Muscle of leg (tissue), 11 donors: ENCODE data around the gene PIAS1. TPM values are rescaled to one million over a fixed set of nuclear protein-coding genes. Genes with fewer than 3 reads are reported as not detected.
"Not testable (repeated sequence)": the region's sequence is repeated elsewhere in the genome, so short reads cannot be mapped to it uniquely, and the experiment has no call there.

Experiments
- DNase-seq: peaks from one replicate; pipeline ENCODE4 v3.0.0; 2013
- H3K27ac ChIP-seq: one replicate; pipeline ENCODE4 v1.5.1; 2013; ENCODE audit warnings: mild to moderate bottlenecking, low read length, control low read depth
- H3K27me3 ChIP-seq: one replicate; pipeline ENCODE4 v1.6.1; 2013; ENCODE audit warnings: low read length; ENCODE audit not compliant: control insufficient read depth, insufficient read depth
- H3K36me3 ChIP-seq: one replicate; pipeline ENCODE4 v1.6.1; 2013; ENCODE audit warnings: low read length; ENCODE audit not compliant: control insufficient read depth, insufficient read depth
- H3K4me1 ChIP-seq: one replicate; pipeline ENCODE4 v1.6.1; 2013; ENCODE audit warnings: low read length; ENCODE audit not compliant: control insufficient read depth, insufficient read depth
- H3K4me3 ChIP-seq: one replicate; pipeline ENCODE4 v1.5.1; 2013; ENCODE audit warnings: low read length, control low read depth
- H3K9me3 ChIP-seq: replicated peaks from 2 replicates; pipeline ENCODE4 v1.6.1; 2013; ENCODE audit warnings: low read depth, low read length; ENCODE audit not compliant: control insufficient read depth
- WGBS: methylation state at CpG from one replicate; pipeline ENCODE4 v1.1.5; 2013; ENCODE audit warnings: missing lambda C conversion rate; ENCODE audit not compliant: insufficient coverage; 5-methylcytosine and 5-hydroxymethylcytosine counted together
- polyA plus RNA-seq, 8 donors: library from polyadenylated mRNA; unstranded; fragments of 120-200 nt; gene quantifications; one replicate each; pipeline versions ENCODE4 v1.2.1 to v1.2.3, GENCODE V29; 2013; ENCODE audit warnings: inconsistent platforms in 1 of 8, low replicate concordance in 1 of 8; ENCODE audit not compliant: insufficient read length in 8 of 8, insufficient read depth in 1 of 8
- total RNA-seq: library from RNA; stranded (reverse); fragments of 120-200 nt; gene quantifications from one replicate; pipeline ENCODE4 v1.2.4, GENCODE V29; 2013

Gene PIAS1
- total and polyA plus RNA-seq, 9 donors, result 18.8 to 31.9 (median 24.2) TPM

DNA sequence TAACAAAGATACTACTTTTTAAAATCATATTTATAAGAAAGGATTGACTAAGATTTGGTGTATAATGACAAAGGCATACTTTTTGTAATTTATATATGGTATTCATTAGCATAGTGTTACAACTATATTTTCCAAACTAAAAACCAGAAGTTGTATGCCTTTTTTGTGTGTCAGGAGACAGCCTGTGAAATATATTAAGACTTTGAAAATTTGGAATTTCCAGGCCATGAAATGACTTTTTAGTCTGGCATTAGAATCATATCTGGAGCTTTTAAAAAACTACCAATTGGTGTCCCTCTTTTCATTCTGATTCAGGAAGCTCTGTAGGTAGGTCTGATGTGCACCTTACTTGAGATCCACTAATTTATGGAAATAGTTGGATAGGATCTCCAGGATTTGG is 109.1 kb downstream of the PIAS1 start:
- no peaks in the 10 kb centered on the region for H3K27me3 ChIP-seq
- H3K36me3 ChIP-seq, result peaks cover 12% of the 10 kb centered on the region
- no peak overlapping the region for H3K27ac ChIP-seq
- no peaks in the 10 kb centered on the region for H3K4me1 ChIP-seq
- H3K4me3 ChIP-seq, result no peak overlapping the region
- DNase-seq, result peak; percentile 61
- no peaks in the 10 kb centered on the region for H3K9me3 ChIP-seq

DNA sequence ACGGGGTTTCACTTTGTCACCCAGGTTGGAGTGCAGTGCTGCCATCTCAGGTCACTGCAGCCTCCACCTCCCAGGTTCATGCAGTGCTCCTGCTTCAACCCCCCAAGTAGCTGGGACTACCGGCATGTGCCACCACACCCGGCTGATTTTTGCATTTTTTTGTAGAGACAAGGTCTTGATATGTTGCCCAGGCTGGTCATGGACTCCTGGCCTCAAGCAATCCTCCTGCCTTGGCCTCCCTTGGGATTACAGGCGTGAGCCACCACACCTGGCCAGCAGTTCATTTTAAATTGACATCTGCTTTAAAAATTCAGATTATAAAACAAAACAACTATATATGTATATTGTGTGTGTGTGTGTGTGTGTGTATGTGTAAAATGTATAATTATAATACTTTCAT is 112.7 kb downstream of the PIAS1 start:
- no peak for DNase-seq
- Histone ChIP-seq H3K4me1 (no peaks in the 10 kb centered on the region), H3K36me3 (peaks cover 8% of the 10 kb centered on the region), H3K4me3 (no peak overlapping the region), H3K9me3 (no peaks in the 10 kb centered on the region), H3K27me3 (no peaks in the 10 kb centered on the region), H3K27ac (no peak overlapping the region)
- WGBS, result 89% methylated on average over 1 of the region's 4 CpGs

DNA sequence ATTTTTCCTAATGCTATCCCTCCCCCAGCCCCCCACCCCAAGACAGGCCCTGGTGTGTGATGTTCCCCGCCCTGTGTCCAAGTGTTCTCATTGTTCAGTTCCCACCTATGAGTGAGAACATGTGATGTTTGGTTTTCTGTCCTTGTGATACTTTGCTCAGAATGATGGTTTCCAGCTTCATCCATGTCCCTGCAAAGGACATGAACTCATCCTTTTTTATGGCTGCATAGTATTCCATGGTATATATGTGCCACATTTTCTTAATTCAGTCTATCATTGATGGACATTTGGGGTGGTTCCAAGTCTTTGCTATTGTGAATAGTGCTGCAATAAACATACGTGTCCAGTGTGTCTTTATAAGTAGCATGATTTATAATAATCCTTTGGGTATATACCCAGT is 117.9 kb downstream of the PIAS1 start:
- not testable (repeated sequence) for DNase-seq, H3K27me3 ChIP-seq, H3K27ac ChIP-seq, H3K4me1 ChIP-seq, H3K4me3 ChIP-seq, H3K36me3 ChIP-seq, H3K9me3 ChIP-seq
- WGBS, result no CpG with 5 or more reads among the region's 2 CpGs

DNA sequence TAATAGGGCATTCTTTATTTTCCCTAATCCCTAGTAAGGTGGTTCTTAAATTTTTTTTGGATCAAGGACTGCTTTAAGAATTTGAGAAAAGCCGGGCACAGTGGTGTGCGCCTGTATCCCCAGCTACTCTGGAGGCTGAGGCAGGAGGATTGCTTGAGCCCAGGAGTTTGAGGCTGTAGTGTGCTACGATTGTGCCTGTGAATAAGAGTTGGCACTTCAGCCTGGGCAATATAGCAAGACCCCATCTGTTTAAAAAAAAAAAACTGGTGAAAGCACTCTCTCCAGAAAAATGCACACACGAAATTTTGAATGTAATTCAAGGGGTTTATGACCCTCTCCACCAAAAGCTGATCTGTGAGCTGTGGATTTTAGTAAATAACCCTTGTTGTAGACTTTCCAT is 119.0 kb downstream of the PIAS1 start:
- Histone ChIP-seq H3K27ac (no peak overlapping the region), H3K36me3 (peaks cover 11% of the 10 kb centered on the region), H3K27me3 (no peaks in the 10 kb centered on the region)

DNA sequence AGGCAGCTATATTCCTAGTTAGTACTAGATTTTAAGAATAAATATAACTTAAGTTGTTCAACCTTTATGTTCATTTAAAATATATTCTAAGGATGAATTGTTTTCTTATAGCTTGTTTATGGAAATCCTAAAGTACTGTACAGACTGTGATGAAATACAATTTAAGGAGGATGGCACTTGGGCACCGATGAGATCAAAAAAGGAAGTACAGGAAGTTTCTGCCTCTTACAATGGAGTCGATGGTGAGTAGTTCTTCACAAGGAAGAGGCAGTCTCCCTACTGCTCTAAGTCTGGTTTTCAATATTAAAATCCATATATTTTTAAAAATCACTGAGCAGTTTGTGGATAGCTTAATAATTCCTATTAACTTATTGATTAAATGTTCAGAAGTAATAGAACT is 121.4 kb downstream of the PIAS1 start:
- H3K9me3 ChIP-seq, result no peaks in the 10 kb centered on the region
- WGBS, result no CpG with 5 or more reads among the region's 2 CpGs
- DNase-seq, result no peak
- H3K36me3 ChIP-seq, result peaks cover 11% of the 10 kb centered on the region
- H3K27ac ChIP-seq, result no peak overlapping the region
- H3K27me3 ChIP-seq, result no peaks in the 10 kb centered on the region
- no peak overlapping the region for H3K4me3 ChIP-seq
- no peaks in the 10 kb centered on the region for H3K4me1 ChIP-seq

More for the DNA sequence above, 119.0 kb downstream of the PIAS1 start:
- Histone ChIP-seq H3K9me3 (no peaks in the 10 kb centered on the region), H3K4me1 (no peaks in the 10 kb centered on the region), H3K4me3 (no peak overlapping the region)
- no peak for DNase-seq
- WGBS, result 92% methylated on average over 2 of the region's 4 CpGs

DNA sequence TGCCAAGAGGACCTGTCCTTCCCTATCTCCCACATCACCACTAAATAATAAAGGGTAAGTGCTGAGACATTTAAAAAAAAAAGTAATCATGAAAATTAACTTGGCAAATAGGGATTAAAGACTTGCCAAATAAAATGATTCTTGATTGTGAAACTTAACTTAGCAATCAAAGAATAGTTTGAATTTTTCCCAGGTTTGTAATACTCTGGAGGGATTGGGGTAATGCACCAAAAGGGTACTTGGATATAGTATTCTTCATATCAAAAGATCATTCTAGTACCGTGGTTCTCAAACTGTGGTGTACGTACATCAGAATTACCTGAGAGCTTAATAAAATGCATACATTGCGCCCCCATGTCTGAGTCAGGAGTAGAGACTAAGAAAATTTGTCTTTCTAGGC is 122.5 kb downstream of the PIAS1 start:
- DNase-seq, result no peak
- WGBS, result no CpG with 5 or more reads among the region's 3 CpGs
- H3K27ac ChIP-seq, result no peak overlapping the region
- H3K36me3 ChIP-seq, result peaks cover 16% of the 10 kb centered on the region
- H3K4me1 ChIP-seq, result no peaks in the 10 kb centered on the region
- no peaks in the 10 kb centered on the region for H3K27me3 ChIP-seq
- H3K9me3 ChIP-seq, result no peaks in the 10 kb centered on the region
- no peak overlapping the region for H3K4me3 ChIP-seq

DNA sequence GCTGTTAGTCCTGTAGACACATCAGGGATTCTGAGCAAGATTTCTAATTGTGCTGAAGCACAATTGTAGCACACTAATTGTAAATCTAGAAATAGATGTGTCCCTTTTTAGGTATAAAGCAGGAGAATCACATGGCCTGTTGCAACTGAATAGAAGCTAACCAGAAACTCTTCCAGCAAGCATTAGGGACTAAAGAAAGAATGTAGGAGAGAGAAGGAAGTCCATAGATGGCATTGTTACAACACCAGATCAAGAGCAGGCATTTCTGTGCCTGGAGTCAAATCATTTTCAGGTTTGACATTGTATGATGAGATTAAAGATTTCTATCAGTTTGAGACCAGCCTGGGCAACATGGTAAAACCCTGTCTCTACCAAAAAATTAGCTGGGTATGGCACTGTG is 123.6 kb downstream of the PIAS1 start:
- H3K4me1 ChIP-seq, result no peaks in the 10 kb centered on the region
- H3K27ac ChIP-seq, result no peak overlapping the region
- H3K4me3 ChIP-seq, result no peak overlapping the region
- no peak for DNase-seq
- H3K9me3 ChIP-seq, result no peaks in the 10 kb centered on the region
- no peaks in the 10 kb centered on the region for H3K27me3 ChIP-seq
- H3K36me3 ChIP-seq, result peaks cover 16% of the 10 kb centered on the region

DNA sequence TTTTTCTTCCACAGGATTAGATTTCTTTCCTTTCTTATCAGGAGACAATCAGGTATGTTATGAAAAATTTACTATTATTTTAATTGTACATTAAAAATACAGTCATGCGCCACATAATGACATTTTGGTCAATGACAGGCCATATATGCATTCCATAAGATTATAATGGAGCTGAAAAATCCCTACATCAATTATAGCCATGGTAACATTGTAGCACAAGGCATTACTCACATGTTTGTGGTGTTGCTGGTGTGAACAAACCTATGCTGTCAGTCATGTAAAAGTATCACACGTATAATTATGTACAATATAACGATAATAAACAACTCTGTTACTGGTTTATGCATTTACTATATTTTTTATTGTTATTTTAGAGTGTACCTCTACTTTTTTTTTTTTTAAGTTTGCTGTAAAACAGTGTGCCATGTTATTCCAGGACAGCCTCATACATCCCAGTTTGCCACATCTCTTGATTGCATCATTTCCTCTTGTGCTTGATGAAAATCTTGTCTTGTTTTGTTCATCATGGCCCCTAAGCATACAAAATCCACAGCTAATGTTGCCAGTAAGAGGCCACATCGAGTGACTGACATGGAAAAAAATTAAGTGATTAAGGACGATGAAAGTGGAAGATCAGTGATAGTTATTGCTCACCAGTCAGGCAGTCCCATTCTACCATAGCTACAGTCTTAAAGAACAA is 129.7 kb downstream of the PIAS1 start:
- no peak for DNase-seq
- no CpG with 5 or more reads among the region's 5 CpGs for WGBS
- H3K4me1 ChIP-seq, result peaks cover 8% of the 10 kb centered on the region
- H3K36me3 ChIP-seq, result peaks cover 24% of the 10 kb centered on the region
- H3K27me3 ChIP-seq, result no peaks in the 10 kb centered on the region
- no peak overlapping the region for H3K4me3 ChIP-seq
- H3K9me3 ChIP-seq, result no peaks in the 10 kb centered on the region
- no peak overlapping the region for H3K27ac ChIP-seq

DNA sequence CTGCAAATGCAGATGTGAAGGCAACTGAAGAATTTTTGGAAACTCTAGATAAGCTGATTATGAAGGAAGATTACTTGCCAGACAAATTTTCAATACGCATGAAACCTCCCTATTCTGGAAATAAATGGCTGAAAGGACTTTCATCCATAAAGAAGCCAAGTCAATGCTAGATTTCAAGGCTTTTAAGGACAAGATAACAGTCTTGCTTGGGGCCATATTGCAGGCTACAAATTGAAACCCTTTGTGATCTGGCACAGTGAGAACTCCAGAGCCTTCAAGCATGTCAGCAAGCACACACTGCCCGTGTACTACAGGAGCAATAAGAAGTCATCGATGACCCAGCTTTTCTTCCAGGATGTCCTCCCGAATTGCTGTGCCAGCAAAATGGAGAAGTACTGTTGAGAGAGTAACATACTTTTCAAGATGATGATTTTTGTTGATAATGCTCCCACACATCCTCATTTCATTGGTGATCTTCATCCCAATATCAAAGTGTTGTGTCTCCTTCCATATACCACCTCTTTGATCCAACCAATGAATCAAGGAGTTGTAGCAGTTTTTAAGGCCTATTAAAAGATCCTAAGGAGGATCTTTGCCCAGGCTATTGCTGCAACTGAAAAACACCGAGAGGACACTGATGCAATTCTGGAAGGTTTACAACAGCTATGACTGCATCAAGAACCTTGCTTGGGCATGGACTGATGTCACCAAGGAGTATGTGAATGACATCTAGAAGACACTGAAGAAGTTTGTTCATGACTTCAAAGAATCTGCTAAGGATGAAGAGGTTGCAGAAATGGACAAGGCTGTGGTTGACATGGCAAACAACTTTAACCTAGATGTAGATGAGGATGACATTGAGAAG is 130.7 kb downstream of the PIAS1 start:
- 100% methylated on average over 1 of the region's 5 CpGs for whole genome bisulfite sequencing
- H3K9me3 ChIP-seq, result no peaks in the 10 kb centered on the region
- H3K36me3 ChIP-seq, result peaks cover 24% of the 10 kb centered on the region
- H3K27me3 ChIP-seq, result no peaks in the 10 kb centered on the region
- no peak overlapping the region for H3K4me3 ChIP-seq
- no peak for DNase-seq
- no peak overlapping the region for H3K27ac ChIP-seq
- H3K4me1 ChIP-seq, result peaks cover 8% of the 10 kb centered on the region

DNA sequence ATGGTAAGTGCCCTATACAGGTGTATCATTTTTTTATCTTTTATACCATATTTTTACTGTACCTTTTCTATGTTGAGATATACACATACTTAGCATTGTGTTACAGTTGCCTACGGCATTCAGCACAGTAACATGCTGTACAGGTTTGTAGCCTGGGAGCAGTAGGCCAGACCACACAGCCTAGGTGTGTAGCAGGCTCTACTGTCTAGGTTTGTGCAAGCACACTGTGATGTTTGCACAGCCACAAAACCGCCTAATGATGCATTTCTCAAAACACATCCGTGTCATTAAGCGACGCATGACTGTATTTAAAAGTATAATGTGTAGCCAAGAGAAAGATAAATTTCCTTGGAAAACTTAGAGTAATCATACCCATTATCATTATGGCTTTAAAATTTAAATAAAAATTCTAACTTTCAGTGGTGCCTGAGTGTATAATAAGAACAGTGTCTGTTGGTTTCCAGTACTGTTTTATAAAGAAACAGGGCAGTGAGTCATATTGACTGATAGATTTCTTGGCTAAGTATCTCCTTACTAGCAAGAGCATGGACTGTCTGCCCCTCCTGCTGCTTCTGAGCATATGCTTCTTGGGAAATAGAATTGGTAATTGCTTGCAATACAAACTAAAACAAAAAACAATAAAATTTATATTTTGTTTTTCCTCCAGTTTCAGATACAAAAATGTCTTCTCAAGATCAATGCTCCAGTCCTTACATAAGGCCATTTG is 132.7 kb downstream of the PIAS1 start:
- Histone ChIP-seq H3K4me3 (no peak overlapping the region), H3K27me3 (no peaks in the 10 kb centered on the region), H3K36me3 (peaks cover 22% of the 10 kb centered on the region), H3K4me1 (peaks cover 8% of the 10 kb centered on the region), H3K9me3 (no peaks in the 10 kb centered on the region), H3K27ac (peak overlapping the region; percentile 80)
- WGBS, result no CpG with 5 or more reads among the region's 5 CpGs
- peak; percentile 64 for DNase-seq
